Fibroblast of lung (primary cell): ENCODE results near the gene IKBKE. TPM values are rescaled to one million over a fixed set of nuclear protein-coding genes. Genes with fewer than 3 reads are reported as not detected.

Source experiments
- DNase-seq, 2 donors: peaks; one replicate each; pipeline versions ENCODE4 v3.0.0 to v3.0.0-alpha.2; 2010; ENCODE audit warnings: low read depth in 2 of 2
- H2AFZ ChIP-seq: 2 replicates; pipeline ENCODE4 v1.5.1; 2012; ENCODE audit warnings: low read length, control low read depth, inconsistent platforms
- H3K27ac ChIP-seq: 2 replicates; pipeline ENCODE4 v1.5.1; 2011; ENCODE audit warnings: low read length, control low read depth; ENCODE audit not compliant: insufficient read depth
- H3K27me3 ChIP-seq: 2 replicates; pipeline ENCODE4 v1.5.1; 2011; ENCODE audit warnings: mild to moderate bottlenecking, low read length; ENCODE audit not compliant: control insufficient read depth, insufficient read depth
- H3K36me3 ChIP-seq: 2 replicates; pipeline ENCODE4 v1.5.1; 2011; ENCODE audit warnings: low read length; ENCODE audit not compliant: control insufficient read depth, insufficient read depth
- H3K4me1 ChIP-seq: 2 replicates; pipeline ENCODE4 v1.5.1; 2011; ENCODE audit warnings: low read length; ENCODE audit not compliant: control insufficient read depth, insufficient read depth; ENCODE audit errors: extremely low read depth
- H3K4me2 ChIP-seq: 2 replicates; pipeline ENCODE4 v1.5.1; 2011; ENCODE audit warnings: low read length, control low read depth; ENCODE audit not compliant: insufficient read depth; ENCODE audit errors: extremely low read depth
- H3K4me3 ChIP-seq, 4 experiments: fragments of 200-600 bp in 1 of 4; sonication (generic) in 1 of 4; replicated peaks in 1 of 4; 2 replicates each; pipeline ENCODE4 v1.5.1; 2011 to 2016; ENCODE audit warnings: low read length in 4 of 4, low read depth in 3 of 4, mild to moderate bottlenecking in 3 of 4, control low read depth in 2 of 4, inconsistent platforms in 1 of 4, mixed read lengths in 1 of 4; ENCODE audit not compliant: insufficient read depth in 1 of 4; ENCODE audit errors: control extremely low read depth in 1 of 4
- H3K79me2 ChIP-seq: 2 replicates; pipeline ENCODE4 v1.5.1; 2012; ENCODE audit warnings: mild to moderate bottlenecking, low read length, inconsistent platforms; ENCODE audit not compliant: control insufficient read depth, insufficient read depth
- H3K9ac ChIP-seq: 2 replicates; pipeline ENCODE4 v1.5.1; 2011; ENCODE audit warnings: mild to moderate bottlenecking, low read length, control low read depth; ENCODE audit not compliant: insufficient read depth
- H3K9me3 ChIP-seq: 2 replicates; pipeline ENCODE4 v1.5.1; 2012; ENCODE audit warnings: low read depth, low read length; ENCODE audit not compliant: control insufficient read depth, insufficient read depth
- H4K20me1 ChIP-seq: 2 replicates; pipeline ENCODE4 v1.5.1; 2011; ENCODE audit warnings: low read length; ENCODE audit not compliant: control insufficient read depth, insufficient read depth; ENCODE audit errors: extremely low read depth
- CTCF ChIP-seq, 2 donors: IDR thresholded peaks in 1 of 2; conservative IDR thresholded peaks in 1 of 2; 1 replicate in 1 of 2; 2 replicates in 1 of 2; pipeline ENCODE4 v1.5.1; 2011 to 2012; ENCODE audit warnings: low read length in 2 of 2, control low read depth in 1 of 2, inconsistent platforms in 1 of 2, low read depth in 1 of 2, mild to moderate bottlenecking in 1 of 2
- EZH2 ChIP-seq: IDR thresholded peaks from 2 replicates; pipeline ENCODE4 v1.5.1; 2012; ENCODE audit warnings: low read length, control low read depth, mild to moderate bottlenecking; ENCODE audit errors: missing control alignments
- polyA plus RNA-seq, 2 donors: library from polyadenylated mRNA; depleted of rRNA in 1 of 2; stranded (reverse) in 1 of 2; unstranded in 1 of 2; fragments of >200 nt; gene quantifications; 2 replicates each; pipeline ENCODE4 v1.2.1, GENCODE V29; 2011 to 2012; ENCODE audit warnings: missing spikeins in 1 of 2
- total RNA-seq: library from RNA; depleted of rRNA; stranded (reverse); fragments of >200 nt; gene quantifications from 2 replicates; pipeline ENCODE4 v1.2.1, GENCODE V29; 2014

IKBKE gene
- total and polyA plus RNA-seq, 2 donors (not counting 1 experiment from before 2014, with no cell fraction given) = 9.6 to 12.4 TPM

DNA sequence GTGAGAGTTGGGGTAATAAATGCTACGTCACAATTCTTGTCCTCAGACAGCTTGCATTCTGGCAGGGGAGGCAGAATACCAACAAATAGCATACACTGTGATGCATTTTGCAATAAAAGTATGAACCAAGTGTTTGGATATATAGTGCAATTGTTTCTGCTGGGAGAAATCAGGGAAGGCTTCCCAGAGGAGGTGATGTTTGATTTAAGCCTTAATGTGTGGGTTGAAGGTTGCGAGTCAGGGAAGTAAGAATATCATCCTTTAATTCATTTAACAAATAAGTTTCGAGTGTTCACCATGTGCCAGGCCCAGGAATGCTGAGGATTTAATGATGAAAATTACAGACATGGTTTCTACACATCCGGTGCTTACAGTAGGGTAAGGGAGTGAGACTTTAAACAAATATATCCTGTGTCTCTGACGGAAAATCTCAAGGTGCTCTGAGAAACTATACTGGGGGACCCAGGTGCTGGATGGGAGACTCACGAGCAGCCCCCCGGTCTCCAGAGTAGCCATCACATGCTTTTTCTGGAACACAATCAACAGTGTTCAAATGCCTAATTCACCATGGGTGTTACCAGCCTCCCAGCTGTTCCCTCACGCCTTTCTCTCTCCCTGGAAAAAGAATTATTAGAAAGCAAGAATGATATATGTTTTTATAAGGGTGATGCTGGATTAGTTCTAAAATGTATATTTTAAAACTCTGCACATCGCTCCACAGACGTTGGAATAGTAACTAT is 68.8 kb downstream of the IKBKE start:
- Histone ChIP-seq H3K36me3 (no peaks in the 10 kb centered on the region), H3K9ac (no peak overlapping the region)
- TF ChIP-seq EZH2 (no peak), CTCF (conservative IDR thresholded peaks at IDR 0.05 in 1 of 2, IDR thresholded peaks at IDR 0.05 in 1 of 2; ENCODE audit: low read depth in 1 of 2, low read length in 2 of 2) (no peak)

DNA sequence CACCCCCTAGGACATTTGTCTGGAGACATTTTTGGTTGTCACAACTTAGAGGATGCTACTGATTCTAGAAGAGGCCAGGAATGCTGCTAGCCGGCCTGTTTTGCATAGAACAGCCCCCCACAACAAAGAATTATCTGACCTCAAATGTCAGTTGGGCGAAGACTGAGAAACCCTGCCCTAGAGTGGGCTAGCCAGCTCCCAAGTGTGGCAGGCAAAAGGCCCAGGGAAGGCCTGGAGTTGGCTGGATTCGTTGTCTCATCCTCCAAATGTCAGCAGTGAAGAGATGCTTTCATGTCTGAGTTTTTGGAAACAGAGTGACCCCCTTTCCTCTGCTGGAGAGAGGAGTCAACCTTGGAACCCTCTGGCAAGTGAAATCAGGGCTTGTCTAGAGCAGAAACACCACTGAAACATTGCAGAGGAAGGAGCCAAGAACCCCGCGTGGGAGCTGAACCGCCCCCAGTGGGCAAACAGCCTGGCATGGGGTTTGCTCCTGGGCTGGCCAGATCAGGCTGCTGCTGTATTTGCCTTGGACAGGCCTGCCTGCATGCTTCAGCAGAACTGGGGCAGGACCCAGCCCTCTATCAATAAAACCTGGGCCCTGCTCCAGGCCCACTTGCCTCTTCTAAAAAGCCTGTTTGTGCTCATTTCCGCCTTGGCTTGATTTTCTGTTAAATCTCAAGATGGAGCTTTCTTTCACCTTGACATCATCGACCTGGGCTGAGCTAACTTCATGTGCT is 69.9 kb downstream of the IKBKE start:
- H3K27ac ChIP-seq = no peak overlapping the region
- H4K20me1 ChIP-seq = no peaks in the 10 kb centered on the region
- no peak overlapping the region for H2AFZ ChIP-seq
- no peaks in the 10 kb centered on the region for H3K79me2 ChIP-seq
- no peaks in the 10 kb centered on the region for H3K9me3 ChIP-seq
- no peak overlapping the region for H3K4me3 ChIP-seq
- no peak overlapping the region for H3K4me2 ChIP-seq
- TF ChIP-seq CTCF (conservative IDR thresholded peaks at IDR 0.05 in 1 of 2, IDR thresholded peaks at IDR 0.05 in 1 of 2; ENCODE audit: low read depth in 1 of 2, low read length in 2 of 2) (no peak), EZH2 (no peak)
- no peaks in the 10 kb centered on the region for H3K36me3 ChIP-seq
- H3K27me3 ChIP-seq = peaks cover 2% of the 10 kb centered on the region
- no peak overlapping the region for H3K9ac ChIP-seq
- no peaks in the 10 kb centered on the region for H3K4me1 ChIP-seq
- DNase-seq = no peak

More for the DNA sequence above, 68.8 kb downstream of the IKBKE start:
- no peaks in the 10 kb centered on the region for H3K4me1 ChIP-seq
- peaks cover 2% of the 10 kb centered on the region for H3K27me3 ChIP-seq
- no peaks in the 10 kb centered on the region for H4K20me1 ChIP-seq
- H2AFZ ChIP-seq = no peak overlapping the region
- H3K4me2 ChIP-seq = no peak overlapping the region
- no peak overlapping the region for H3K4me3 ChIP-seq
- no peak for DNase-seq
- H3K9me3 ChIP-seq = no peaks in the 10 kb centered on the region
- no peak overlapping the region for H3K27ac ChIP-seq
- H3K79me2 ChIP-seq = no peaks in the 10 kb centered on the region

DNA sequence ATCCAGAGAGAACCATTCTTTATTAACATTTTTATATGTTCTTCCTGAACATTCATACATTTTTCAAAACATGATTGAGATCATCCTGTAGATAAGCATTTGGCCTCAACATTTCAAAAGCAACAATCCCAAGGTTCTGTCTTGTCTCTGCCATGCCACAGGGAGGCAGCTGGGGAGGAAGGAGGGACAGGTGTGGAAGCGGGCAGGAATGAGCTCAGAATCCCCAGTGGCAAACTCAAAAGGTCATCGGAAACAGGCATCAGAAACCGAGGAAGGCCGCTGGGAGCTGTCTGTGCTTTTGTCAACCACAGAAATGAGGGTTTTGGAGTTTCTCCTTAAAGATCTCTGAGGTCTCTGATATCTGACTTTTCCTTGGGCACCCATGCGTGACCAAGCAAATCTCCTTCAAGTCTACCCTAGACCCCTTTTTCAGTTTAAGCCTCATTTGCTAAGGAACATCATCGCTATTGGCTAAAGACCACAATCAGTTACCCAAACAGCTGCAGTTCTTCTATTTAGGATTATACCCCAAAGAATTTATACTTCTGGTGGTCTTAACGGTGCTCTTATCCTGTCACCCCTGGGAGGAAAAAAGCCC is 71.1 kb downstream of the IKBKE start:
- Histone ChIP-seq H3K27ac (no peak overlapping the region), H3K4me2 (no peak overlapping the region), H3K27me3 (no peaks in the 10 kb centered on the region), H3K4me3 (no peak overlapping the region), H3K79me2 (no peaks in the 10 kb centered on the region), H2AFZ (no peak overlapping the region), H3K36me3 (no peaks in the 10 kb centered on the region), H3K9me3 (no peaks in the 10 kb centered on the region), H4K20me1 (no peaks in the 10 kb centered on the region), H3K9ac (no peak overlapping the region), H3K4me1 (no peaks in the 10 kb centered on the region)
- no peak for DNase-seq
- no peak for TF ChIP-seq CTCF (conservative IDR thresholded peaks at IDR 0.05 in 1 of 2, IDR thresholded peaks at IDR 0.05 in 1 of 2; ENCODE audit: low read depth in 1 of 2, low read length in 2 of 2)
- TF ChIP-seq EZH2 = no peak
